ENCODE results near the gene MYO9B.

MYO9B gene

GRCh38 chr19:17219286-17219685 is 143.7 kb downstream of the MYO9B start:
- DNase-seq: no peak

- no peak for DNase-seq
These were observed 144.7 kb downstream of the MYO9B start for GRCh38 chr19:17220207-17220758.

GRCh38 chr19:17225053-17225452 is 149.5 kb downstream of the MYO9B start:
- DNase-seq: no peak

GRCh38 chr19:17226002-17226933 is 150.7 kb downstream of the MYO9B start, which contains the start of gene OCEL1:
Gene OCEL1 (plus strand): TSS chr19:17226226. CDS start chr19:17226248, 22 bp downstream.
- peak; percentile 98 for DNase-seq

- no peak for DNase-seq
These were observed 152.3 kb downstream of the MYO9B start for GRCh38 chr19:17227798-17228367.

- no peak for DNase-seq
These were observed 154.3 kb downstream of the MYO9B start for GRCh38 chr19:17229890-17230289.

- DNase-seq: no peak
These were observed 156.7 kb downstream of the MYO9B start for GRCh38 chr19:17232258-17232657.

GRCh38 chr19:17234911-17235299 is 159.3 kb downstream of the MYO9B start:
- DNase-seq: no peak

- peak; percentile 61 for DNase-seq
These were observed 159.9 kb downstream of the MYO9B start for GRCh38 chr19:17235300-17235970.

GRCh38 chr19:17235971-17236777 is 160.6 kb downstream of the MYO9B start:
- no peak for DNase-seq

- DNase-seq: no peak
These were observed 161.4 kb downstream of the MYO9B start for GRCh38 chr19:17236811-17237543.

GRCh38 chr19:17237747-17238706 is 162.4 kb downstream of the MYO9B start:
- no peak for DNase-seq

- DNase-seq: no peak
These were observed 164.6 kb downstream of the MYO9B start for GRCh38 chr19:17240062-17240752.

- no peak for DNase-seq
These were observed 165.3 kb downstream of the MYO9B start for GRCh38 chr19:17240826-17241399.

- DNase-seq: no peak
These were observed 167.0 kb downstream of the MYO9B start for GRCh38 chr19:17242431-17243208.

- DNase-seq: no peak
These were observed 167.7 kb downstream of the MYO9B start for GRCh38 chr19:17243211-17243829.

GRCh38 chr19:17243830-17244617 is 168.4 kb downstream of the MYO9B start:
- peak; percentile 9 for DNase-seq

All from kidney glomerular epithelial cell (primary cell).